VCaP (cell line): ENCODE results near the gene CLSTN2.

Experiments used
- H3K27ac ChIP-seq: fragments of 450-650 bp; 2 replicates; pipeline ENCODE4 v1.5.1; 2017
- TF ChIP-seq, protein P1 (sequence below): fragments of 450-650 bp; conservative IDR thresholded peaks from 2 replicates; pipeline ENCODE4 v1.5.1; 2017; ENCODE audit warnings: mild to moderate bottlenecking, moderate library complexity

CLSTN2 gene

GRCh38 chr3:140571836-140572235 lies 636.9 kb downstream of the CLSTN2 start:
- TF ChIP-seq, protein P1, sequence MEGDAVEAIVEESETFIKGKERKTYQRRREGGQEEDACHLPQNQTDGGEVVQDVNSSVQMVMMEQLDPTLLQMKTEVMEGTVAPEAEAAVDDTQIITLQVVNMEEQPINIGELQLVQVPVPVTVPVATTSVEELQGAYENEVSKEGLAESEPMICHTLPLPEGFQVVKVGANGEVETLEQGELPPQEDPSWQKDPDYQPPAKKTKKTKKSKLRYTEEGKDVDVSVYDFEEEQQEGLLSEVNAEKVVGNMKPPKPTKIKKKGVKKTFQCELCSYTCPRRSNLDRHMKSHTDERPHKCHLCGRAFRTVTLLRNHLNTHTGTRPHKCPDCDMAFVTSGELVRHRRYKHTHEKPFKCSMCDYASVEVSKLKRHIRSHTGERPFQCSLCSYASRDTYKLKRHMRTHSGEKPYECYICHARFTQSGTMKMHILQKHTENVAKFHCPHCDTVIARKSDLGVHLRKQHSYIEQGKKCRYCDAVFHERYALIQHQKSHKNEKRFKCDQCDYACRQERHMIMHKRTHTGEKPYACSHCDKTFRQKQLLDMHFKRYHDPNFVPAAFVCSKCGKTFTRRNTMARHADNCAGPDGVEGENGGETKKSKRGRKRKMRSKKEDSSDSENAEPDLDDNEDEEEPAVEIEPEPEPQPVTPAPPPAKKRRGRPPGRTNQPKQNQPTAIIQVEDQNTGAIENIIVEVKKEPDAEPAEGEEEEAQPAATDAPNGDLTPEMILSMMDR = no peak
- no peak overlapping the region for H3K27ac ChIP-seq

DNA sequence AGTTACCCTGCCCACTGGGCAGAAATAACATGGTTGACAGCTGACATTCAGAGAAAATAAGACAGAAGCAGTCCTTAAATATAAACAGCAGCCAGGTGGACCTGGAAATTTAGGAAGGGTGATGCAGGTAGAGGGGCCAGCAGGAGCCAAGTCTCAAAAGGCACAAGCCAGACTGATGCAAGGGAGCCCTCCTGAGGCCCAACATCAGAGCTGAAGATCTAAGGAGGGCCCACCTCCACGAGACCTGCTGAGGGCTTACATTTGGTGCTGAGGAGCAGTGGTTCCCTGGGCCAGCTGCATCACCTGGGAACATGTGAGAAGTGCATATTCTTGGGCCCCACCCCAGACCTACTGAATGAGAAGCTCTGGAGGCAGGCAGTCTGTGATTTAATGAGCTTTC lies 637.3 kb downstream of the CLSTN2 start:
- H3K27ac ChIP-seq = peak overlapping the region; percentile 42; the same call in 1 of the 2 replicates
- TF ChIP-seq, protein P1 = no peak

DNA sequence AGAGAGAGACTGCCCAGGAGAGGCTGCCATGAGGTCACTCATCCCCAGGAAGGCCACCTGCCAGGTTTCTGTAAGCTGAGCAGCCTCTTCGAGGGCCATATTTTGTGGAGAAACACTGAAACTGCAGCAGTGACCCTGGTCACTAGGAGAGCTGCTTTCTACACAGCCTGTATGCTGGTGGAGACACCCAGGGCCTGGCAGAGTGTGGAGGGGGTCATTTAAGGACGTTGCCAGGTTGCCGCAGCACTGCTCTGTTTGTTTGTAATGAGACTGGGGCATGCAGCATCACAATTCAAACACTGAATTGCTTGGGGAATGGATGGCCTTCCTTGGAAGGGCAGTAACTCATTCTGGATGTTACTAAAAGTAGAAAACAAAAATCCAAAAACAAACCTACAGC lies 638.0 kb downstream of the CLSTN2 start:
- TF ChIP-seq, protein P1 = no peak
- peak overlapping the region; percentile 42; the same call in 1 of the 2 replicates for H3K27ac ChIP-seq

- TF ChIP-seq, protein P1 = no peak
- H3K27ac ChIP-seq = no peak overlapping the region
Measured at GRCh38 chr3:140574375-140574774, 639.4 kb downstream of the CLSTN2 start.

- no peak overlapping the region for H3K27ac ChIP-seq
- TF ChIP-seq, protein P1 = no peak
Measured at GRCh38 chr3:140576449-140576848, 641.5 kb downstream of the CLSTN2 start.

GRCh38 chr3:140577911-140578310 lies 642.9 kb downstream of the CLSTN2 start:
- TF ChIP-seq, protein P1 = no peak
- H3K27ac ChIP-seq = no peak overlapping the region

DNA sequence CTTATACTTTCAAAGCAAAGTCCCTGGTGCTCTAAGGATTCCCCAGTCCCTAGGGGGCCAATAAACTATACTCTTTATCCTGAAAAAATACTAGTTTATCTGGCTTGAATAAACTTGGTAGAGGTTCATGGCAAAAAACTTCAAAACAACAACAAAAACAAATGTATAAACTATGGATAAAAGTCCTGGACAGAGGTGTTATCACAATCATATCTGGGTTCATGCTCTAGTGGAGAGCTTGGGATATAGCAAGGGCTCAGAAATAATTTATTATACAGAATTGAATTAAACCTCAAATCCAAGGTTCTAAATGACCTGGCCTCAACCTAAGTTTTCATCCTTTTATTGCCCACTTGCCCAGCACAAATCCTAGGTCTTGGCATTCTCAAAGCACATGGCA lies 644.3 kb downstream of the CLSTN2 start:
- TF ChIP-seq, protein P1 = no peak
- H3K27ac ChIP-seq = no peak overlapping the region

GRCh38 chr3:140580746-140581145 lies 645.8 kb downstream of the CLSTN2 start:
- no peak overlapping the region for H3K27ac ChIP-seq
- TF ChIP-seq, protein P1 = no peak
